H1 (cell line): ENCODE measurements around the gene LIN54. TPM values are rescaled to one million over a fixed set of nuclear protein-coding genes. Genes with fewer than 3 reads are reported as not detected.

Experiments used
- ASH2L ChIP-seq: fragments of 200-600, 300-600 bp; sonication (generic); IDR thresholded peaks from one replicate; pipeline ENCODE4 v1.7.1; 2017; ENCODE audit warnings: low read length
- KDM4A ChIP-seq: IDR thresholded peaks from one replicate; pipeline ENCODE4 v1.7.1; 2012; ENCODE audit warnings: low read depth, mild to moderate bottlenecking, moderate library complexity, low read length, inconsistent platforms; ENCODE audit not compliant: severe bottlenecking
- NRF1 ChIP-seq: IDR thresholded peaks from 2 replicates; pipeline ENCODE4 v1.6.1; 2011; ENCODE audit warnings: mild to moderate bottlenecking, low read depth, low read length, improper control_type of control experiment
- RFX5 ChIP-seq: IDR thresholded peaks from 2 replicates; pipeline ENCODE4 v1.6.1; 2011; ENCODE audit warnings: low read depth, low read length, improper control_type of control experiment, borderline replicate concordance
- SIN3A ChIP-seq, 2 experiments: IDR thresholded peaks in 1 of 2; conservative IDR thresholded peaks in 1 of 2; 2 replicates each; pipeline ENCODE4 v1.6.1; 2011 to 2012; ENCODE audit warnings: low read length in 2 of 2, improper control_type of control experiment in 1 of 2, low read depth in 1 of 2, mild to moderate bottlenecking in 1 of 2
- TAF1 ChIP-seq: IDR thresholded peaks from 2 replicates; pipeline ENCODE4 v1.6.1; 2011; ENCODE audit warnings: mild to moderate bottlenecking, low read depth, low read length
- polyA plus RNA-seq, 7 experiments: library from polyadenylated mRNA; depleted of rRNA in 3 of 7; stranded (reverse) in 5 of 7; unstranded in 2 of 7; fragments of >200 nt in 5 of 7; fragments of 200-250 nt in 2 of 7; gene quantifications; 1 replicate in 5 of 7; 2 replicates in 1 of 7; 4 replicates in 1 of 7; pipeline versions ENCODE4 v1.2.1 to v1.2.3, GENCODE V29; 2011 to 2013; ENCODE audit warnings: missing spikeins in 2 of 7, mixed read lengths in 2 of 7
- total RNA-seq: library from RNA; stranded (reverse); fragmentation: NEBNext Ultra II Directional; extraction: Animal tissue kit (Norgen Biotek cat#: 25700); gene quantifications from 2 replicates; pipeline ENCODE4 v1.2.1, GENCODE V29; 2021
- TF ChIP-seq, protein P1 (sequence below): fragments of 300-600 bp; sonication (generic); IDR thresholded peaks from 2 replicates; pipeline ENCODE4 v1.7.1; 2012; ENCODE audit warnings: low read length, moderate library complexity, mild to moderate bottlenecking, inconsistent platforms; ENCODE audit not compliant: insufficient replicate concordance
- TF ChIP-seq, protein P2 (sequence below): IDR thresholded peaks from 2 replicates; pipeline ENCODE4 v1.6.1; 2012; ENCODE audit warnings: low read length, inconsistent platforms
- TF ChIP-seq, protein P3 (sequence below): IDR thresholded peaks from 2 replicates; pipeline ENCODE4 v1.6.1; 2012; ENCODE audit warnings: inconsistent platforms

LIN54 gene
- total and polyA plus RNA-seq, 2 of the 8 experiments (the other 6 are each of a cell fraction or from before 2014, with no cell fraction given) = 5.7 to 11.1 TPM

DNA sequence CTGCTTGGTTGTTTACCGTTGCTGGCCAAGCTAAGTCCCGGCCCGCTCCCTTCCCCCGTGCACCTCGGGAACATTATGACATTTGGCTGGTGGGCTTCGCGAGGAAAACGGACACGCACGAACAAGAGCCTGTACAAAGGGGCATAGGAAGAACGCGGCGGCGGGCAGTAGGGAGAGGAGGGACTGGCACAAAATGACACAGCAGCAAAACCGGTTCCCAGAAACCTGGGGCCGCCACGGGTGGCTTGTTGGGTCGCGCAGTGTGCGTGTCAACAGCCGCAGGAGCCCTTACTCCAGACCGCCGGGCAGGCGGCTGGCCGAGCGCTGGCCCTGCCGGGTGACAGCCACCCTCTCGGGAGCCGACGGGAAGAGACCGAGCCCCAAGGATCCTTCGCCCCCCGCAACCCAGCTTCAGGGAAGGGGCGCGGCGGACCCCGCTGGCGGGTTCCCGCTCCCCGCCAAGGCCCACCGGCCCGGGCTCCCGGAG is 1.6 kb upstream of the LIN54 start (continued):
- TF ChIP-seq, protein P1, sequence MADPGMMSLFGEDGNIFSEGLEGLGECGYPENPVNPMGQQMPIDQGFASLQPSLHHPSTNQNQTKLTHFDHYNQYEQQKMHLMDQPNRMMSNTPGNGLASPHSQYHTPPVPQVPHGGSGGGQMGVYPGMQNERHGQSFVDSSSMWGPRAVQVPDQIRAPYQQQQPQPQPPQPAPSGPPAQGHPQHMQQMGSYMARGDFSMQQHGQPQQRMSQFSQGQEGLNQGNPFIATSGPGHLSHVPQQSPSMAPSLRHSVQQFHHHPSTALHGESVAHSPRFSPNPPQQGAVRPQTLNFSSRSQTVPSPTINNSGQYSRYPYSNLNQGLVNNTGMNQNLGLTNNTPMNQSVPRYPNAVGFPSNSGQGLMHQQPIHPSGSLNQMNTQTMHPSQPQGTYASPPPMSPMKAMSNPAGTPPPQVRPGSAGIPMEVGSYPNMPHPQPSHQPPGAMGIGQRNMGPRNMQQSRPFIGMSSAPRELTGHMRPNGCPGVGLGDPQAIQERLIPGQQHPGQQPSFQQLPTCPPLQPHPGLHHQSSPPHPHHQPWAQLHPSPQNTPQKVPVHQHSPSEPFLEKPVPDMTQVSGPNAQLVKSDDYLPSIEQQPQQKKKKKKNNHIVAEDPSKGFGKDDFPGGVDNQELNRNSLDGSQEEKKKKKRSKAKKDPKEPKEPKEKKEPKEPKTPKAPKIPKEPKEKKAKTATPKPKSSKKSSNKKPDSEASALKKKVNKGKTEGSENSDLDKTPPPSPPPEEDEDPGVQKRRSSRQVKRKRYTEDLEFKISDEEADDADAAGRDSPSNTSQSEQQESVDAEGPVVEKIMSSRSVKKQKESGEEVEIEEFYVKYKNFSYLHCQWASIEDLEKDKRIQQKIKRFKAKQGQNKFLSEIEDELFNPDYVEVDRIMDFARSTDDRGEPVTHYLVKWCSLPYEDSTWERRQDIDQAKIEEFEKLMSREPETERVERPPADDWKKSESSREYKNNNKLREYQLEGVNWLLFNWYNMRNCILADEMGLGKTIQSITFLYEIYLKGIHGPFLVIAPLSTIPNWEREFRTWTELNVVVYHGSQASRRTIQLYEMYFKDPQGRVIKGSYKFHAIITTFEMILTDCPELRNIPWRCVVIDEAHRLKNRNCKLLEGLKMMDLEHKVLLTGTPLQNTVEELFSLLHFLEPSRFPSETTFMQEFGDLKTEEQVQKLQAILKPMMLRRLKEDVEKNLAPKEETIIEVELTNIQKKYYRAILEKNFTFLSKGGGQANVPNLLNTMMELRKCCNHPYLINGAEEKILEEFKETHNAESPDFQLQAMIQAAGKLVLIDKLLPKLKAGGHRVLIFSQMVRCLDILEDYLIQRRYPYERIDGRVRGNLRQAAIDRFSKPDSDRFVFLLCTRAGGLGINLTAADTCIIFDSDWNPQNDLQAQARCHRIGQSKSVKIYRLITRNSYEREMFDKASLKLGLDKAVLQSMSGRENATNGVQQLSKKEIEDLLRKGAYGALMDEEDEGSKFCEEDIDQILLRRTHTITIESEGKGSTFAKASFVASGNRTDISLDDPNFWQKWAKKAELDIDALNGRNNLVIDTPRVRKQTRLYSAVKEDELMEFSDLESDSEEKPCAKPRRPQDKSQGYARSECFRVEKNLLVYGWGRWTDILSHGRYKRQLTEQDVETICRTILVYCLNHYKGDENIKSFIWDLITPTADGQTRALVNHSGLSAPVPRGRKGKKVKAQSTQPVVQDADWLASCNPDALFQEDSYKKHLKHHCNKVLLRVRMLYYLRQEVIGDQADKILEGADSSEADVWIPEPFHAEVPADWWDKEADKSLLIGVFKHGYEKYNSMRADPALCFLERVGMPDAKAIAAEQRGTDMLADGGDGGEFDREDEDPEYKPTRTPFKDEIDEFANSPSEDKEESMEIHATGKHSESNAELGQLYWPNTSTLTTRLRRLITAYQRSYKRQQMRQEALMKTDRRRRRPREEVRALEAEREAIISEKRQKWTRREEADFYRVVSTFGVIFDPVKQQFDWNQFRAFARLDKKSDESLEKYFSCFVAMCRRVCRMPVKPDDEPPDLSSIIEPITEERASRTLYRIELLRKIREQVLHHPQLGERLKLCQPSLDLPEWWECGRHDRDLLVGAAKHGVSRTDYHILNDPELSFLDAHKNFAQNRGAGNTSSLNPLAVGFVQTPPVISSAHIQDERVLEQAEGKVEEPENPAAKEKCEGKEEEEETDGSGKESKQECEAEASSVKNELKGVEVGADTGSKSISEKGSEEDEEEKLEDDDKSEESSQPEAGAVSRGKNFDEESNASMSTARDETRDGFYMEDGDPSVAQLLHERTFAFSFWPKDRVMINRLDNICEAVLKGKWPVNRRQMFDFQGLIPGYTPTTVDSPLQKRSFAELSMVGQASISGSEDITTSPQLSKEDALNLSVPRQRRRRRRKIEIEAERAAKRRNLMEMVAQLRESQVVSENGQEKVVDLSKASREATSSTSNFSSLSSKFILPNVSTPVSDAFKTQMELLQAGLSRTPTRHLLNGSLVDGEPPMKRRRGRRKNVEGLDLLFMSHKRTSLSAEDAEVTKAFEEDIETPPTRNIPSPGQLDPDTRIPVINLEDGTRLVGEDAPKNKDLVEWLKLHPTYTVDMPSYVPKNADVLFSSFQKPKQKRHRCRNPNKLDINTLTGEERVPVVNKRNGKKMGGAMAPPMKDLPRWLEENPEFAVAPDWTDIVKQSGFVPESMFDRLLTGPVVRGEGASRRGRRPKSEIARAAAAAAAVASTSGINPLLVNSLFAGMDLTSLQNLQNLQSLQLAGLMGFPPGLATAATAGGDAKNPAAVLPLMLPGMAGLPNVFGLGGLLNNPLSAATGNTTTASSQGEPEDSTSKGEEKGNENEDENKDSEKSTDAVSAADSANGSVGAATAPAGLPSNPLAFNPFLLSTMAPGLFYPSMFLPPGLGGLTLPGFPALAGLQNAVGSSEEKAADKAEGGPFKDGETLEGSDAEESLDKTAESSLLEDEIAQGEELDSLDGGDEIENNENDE = no peak
- peak in 1 of 2 experiments; percentile 74; a peak in 3 of 4 replicates for TF ChIP-seq SIN3A (conservative IDR thresholded peaks at IDR 0.05 in 1 of 2, IDR thresholded peaks at IDR 0.05 in 1 of 2; ENCODE audit: low read depth in 1 of 2, low read length in 2 of 2)
- TF ChIP-seq KDM4A = no peak
- TF ChIP-seq ASH2L = no peak
- TF ChIP-seq, protein P2, sequence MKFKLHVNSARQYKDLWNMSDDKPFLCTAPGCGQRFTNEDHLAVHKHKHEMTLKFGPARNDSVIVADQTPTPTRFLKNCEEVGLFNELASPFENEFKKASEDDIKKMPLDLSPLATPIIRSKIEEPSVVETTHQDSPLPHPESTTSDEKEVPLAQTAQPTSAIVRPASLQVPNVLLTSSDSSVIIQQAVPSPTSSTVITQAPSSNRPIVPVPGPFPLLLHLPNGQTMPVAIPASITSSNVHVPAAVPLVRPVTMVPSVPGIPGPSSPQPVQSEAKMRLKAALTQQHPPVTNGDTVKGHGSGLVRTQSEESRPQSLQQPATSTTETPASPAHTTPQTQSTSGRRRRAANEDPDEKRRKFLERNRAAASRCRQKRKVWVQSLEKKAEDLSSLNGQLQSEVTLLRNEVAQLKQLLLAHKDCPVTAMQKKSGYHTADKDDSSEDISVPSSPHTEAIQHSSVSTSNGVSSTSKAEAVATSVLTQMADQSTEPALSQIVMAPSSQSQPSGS = no peak
- no peak for TF ChIP-seq TAF1
- TF ChIP-seq, protein P3, sequence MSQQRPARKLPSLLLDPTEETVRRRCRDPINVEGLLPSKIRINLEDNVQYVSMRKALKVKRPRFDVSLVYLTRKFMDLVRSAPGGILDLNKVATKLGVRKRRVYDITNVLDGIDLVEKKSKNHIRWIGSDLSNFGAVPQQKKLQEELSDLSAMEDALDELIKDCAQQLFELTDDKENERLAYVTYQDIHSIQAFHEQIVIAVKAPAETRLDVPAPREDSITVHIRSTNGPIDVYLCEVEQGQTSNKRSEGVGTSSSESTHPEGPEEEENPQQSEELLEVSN = no peak
- no peak for TF ChIP-seq NRF1
- TF ChIP-seq RFX5 = no peak
